Stimulated activated CD8-positive, alpha-beta memory T cell treated with anti-CD3 and anti-CD28 coated beads, Interleukin-15, amount 100 ng/mL, for 24 hours (primary cell): ENCODE data around the gene PUSL1.

ENCODE experiments used
- DNase-seq: peaks from one replicate; pipeline ENCODE4 v3.0.0-alpha.2; 2020; ENCODE audit warnings: low read depth

The PUSL1 gene

DNA sequence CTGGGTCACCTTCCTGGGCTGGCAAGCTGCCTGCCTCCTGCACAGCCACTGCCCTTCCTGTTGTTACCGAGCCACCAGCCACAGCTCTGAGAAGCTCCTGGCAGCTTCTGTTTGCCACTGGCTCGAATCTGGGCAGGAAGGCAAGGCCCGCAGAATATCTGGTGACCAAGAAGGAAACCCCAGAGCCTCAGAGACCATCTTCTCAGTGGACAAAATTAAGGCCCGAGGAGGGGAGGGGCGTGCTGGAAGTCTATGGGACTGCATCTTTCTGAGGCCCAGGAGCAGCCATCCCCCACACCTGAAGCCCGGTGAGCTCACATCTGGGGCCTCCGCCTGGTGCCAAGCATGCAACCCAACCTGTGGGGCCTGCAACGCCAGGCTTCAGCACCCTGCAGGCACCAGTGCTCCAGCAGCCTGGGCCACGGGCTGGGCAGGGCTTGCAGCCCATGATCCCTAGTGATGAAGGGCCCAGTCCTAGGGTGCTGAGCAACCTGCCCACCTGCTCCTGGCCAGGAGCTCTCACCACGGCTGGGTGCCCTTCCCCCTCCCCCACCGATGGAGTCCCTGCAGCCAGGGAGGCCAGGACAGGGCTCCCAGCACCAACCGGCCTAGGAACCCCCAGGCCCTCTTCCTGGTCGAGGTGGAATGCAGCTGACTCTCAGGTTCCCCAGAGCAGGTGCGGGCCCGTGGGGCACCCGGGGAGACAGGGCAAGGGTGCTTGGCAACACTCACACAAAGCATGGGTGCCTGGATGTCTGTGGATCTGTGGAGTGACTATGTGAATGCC lies 17.1 kb downstream of the PUSL1 start:
- no peak for DNase-seq

GRCh38 chr1:1326075-1326605 lies 17.7 kb downstream of the PUSL1 start:
- no peak for DNase-seq

GRCh38 chr1:1327291-1327690 lies 18.9 kb downstream of the PUSL1 start:
- DNase-seq: no peak

- no peak for DNase-seq
Observed at GRCh38 chr1:1328254-1328653, 19.9 kb downstream of the PUSL1 start.

DNA sequence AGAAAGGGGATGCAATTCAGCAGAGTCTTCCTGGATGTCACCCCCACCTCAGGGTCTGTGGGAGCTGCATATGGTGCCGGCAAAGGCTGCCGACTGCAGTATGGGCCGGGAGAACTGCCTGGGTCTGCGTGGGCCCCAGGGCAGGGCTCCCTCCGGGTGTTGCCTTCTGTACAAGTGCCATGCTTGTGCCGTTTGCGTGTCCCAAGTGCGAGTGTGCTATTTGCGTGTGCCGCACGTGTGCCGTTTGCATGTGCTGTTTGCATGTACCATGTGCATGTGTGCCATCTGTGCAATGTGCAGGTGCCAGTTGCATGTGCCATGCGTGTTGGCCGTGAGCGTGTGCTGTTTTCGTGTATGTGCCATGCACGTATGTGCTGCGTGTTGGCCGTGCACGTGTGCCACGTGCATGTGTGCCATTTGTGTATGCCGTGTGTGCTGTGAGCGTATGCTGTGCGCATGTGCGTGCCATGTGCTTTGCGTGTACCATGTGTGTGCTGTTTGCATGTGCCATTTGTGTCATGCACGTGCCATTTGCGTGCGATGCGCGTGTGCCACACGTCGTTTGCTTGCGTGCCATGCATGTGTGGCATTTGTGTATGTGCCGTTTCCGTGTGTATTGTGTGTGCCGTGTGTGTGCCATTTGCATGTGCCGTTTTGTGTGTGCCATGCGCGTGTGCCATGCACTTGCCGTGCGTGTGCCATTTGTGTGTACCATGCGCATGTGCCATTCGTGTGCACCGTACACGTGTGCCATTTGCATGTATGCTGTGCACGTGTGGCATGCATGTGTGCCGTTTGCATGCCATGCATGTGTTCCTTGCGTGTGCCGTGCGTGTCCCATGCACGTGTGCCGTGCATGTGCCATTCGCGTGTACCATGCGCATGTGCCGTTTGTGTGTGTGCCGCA lies 21.2 kb downstream of the PUSL1 start:
- DNase-seq: no peak

GRCh38 chr1:1330366-1331067 lies 22.1 kb downstream of the PUSL1 start:
- no peak for DNase-seq

DNA sequence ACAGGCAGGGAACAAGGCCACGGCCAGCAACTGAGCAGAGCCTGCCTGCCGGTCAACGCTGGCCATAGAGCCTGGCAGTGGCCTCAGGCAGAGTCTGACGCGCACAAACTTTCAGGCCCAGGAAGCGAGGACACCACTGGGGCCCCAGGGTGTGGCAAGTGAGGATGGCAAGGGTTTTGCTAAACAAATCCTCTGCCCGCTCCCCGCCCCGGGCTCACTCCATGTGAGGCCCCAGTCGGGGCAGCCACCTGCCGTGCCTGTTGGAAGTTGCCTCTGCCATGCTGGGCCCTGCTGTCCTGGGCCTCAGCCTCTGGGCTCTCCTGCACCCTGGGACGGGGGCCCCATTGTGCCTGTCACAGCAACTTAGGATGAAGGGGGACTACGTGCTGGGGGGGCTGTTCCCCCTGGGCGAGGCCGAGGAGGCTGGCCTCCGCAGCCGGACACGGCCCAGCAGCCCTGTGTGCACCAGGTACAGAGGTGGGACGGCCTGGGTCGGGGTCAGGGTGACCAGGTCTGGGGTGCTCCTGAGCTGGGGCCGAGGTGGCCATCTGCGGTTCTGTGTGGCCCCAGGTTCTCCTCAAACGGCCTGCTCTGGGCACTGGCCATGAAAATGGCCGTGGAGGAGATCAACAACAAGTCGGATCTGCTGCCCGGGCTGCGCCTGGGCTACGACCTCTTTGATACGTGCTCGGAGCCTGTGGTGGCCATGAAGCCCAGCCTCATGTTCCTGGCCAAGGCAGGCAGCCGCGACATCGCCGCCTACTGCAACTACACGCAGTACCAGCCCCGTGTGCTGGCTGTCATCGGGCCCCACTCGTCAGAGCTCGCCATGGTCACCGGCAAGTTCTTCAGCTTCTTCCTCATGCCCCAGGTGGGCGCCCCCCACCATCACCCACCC lies 22.9 kb downstream of the PUSL1 start, which contains the start of gene TAS1R3:
TSS of gene TAS1R3 (plus strand) at position 213 of the 898 bp plus-strand sequence. CDS start at position 279, 66 bp downstream.
- DNase-seq: no peak

DNA sequence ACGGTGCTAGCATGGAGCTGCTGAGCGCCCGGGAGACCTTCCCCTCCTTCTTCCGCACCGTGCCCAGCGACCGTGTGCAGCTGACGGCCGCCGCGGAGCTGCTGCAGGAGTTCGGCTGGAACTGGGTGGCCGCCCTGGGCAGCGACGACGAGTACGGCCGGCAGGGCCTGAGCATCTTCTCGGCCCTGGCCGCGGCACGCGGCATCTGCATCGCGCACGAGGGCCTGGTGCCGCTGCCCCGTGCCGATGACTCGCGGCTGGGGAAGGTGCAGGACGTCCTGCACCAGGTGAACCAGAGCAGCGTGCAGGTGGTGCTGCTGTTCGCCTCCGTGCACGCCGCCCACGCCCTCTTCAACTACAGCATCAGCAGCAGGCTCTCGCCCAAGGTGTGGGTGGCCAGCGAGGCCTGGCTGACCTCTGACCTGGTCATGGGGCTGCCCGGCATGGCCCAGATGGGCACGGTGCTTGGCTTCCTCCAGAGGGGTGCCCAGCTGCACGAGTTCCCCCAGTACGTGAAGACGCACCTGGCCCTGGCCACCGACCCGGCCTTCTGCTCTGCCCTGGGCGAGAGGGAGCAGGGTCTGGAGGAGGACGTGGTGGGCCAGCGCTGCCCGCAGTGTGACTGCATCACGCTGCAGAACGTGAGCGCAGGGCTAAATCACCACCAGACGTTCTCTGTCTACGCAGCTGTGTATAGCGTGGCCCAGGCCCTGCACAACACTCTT lies 23.8 kb downstream of the PUSL1 start:
- DNase-seq: no peak

DNA sequence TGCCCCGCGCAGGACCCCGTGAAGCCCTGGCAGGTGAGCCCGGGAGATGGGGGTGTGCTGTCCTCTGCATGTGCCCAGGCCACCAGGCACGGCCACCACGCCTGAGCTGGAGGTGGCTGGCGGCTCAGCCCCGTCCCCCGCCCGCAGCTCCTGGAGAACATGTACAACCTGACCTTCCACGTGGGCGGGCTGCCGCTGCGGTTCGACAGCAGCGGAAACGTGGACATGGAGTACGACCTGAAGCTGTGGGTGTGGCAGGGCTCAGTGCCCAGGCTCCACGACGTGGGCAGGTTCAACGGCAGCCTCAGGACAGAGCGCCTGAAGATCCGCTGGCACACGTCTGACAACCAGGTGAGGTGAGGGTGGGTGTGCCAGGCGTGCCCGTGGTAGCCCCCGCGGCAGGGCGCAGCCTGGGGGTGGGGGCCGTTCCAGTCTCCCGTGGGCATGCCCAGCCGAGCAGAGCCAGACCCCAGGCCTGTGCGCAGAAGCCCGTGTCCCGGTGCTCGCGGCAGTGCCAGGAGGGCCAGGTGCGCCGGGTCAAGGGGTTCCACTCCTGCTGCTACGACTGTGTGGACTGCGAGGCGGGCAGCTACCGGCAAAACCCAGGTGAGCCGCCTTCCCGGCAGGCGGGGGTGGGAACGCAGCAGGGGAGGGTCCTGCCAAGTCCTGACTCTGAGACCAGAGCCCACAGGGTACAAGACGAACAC lies 24.5 kb downstream of the PUSL1 start:
- no peak for DNase-seq

- no peak for DNase-seq
Observed at GRCh38 chr1:1333551-1334241, 25.3 kb downstream of the PUSL1 start.

DNA sequence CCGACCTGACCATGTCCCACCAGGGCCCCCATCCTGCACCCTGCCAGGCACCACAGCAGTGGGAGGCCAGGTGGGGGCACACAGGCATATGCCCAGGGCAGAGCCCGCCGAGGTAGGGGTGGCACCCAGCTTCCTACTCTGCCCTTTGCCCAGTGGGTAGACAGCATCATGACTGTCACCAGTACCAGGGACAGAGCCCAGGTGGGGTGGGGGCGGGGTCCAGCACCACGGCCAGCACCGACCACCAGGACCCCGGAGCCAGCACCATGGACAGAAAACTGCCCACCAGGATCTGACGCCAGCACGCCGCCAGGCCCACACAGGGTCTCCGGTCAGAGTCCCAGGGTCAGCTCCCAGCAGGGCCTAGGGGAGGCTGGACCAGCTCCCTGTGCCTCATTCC lies 26.4 kb downstream of the PUSL1 start:
- no peak for DNase-seq

- DNase-seq: no peak
Observed at GRCh38 chr1:1335283-1335682, 26.9 kb downstream of the PUSL1 start.

- DNase-seq: no peak
Observed at GRCh38 chr1:1335792-1336248, 27.4 kb downstream of the PUSL1 start.

DNA sequence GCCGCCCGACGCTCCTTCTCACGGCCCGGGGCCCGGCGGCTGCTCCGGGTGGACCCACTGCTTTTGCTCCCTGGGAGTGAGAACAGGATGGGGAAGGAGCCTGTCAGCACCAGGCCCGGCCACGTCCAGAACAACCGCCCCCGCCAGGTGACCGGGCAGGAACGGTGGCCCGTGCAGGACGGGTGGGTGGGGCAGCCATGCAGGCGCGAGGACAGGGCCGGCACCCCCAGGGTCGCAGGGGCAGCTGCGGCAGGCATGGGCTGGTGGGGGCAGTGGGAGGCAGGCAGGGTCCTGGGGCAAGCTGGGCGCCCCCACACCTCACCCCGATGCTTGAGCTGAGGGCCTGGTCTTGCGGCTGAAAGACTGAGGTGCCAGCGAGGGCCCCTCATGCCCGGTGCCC lies 28.0 kb downstream of the PUSL1 start:
- no peak for DNase-seq

DNA sequence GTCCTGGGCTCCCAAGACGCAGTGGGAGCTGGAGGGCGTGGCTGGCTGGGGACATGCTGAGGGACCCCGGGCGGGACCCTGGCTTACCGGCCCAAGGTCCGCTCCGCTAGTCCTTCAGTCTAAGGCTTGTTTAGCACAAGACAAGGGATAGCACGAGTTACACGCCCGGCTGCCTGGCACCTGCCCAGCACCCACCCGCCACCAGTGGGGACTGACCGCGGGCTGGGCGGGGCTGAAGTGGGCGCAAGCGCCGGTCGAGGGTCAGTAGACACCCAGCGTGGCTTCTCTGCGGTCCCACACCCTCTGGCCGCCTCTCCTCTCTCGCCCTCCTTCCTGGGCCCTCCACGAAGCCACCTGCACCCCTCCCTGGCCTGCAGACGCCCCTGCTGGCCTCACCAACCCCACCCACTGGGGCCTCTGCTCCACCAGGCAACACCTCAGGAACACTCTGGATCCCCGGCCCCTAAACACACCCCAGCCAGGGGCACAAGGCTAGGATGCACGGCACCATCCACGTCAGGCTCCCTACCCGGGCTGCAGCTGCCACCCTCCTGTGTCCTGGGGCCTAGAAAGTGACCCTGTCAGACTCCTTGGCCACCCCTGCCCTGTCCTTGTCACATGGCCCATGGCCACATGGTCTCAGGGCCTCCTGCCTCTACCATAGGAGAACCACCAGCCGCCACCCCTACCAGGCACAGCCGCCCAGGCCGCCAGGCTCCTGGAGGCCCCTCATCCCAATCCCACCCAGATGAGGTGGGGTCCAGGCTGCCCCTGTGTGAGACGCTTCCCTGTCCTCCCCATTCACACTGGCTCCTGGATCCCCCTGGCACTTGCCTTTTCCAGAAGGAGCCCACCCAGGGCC lies 28.8 kb downstream of the PUSL1 start:
- no peak for DNase-seq

- DNase-seq: no peak
Observed at GRCh38 chr1:1337793-1338147, 29.4 kb downstream of the PUSL1 start.

GRCh38 chr1:1338278-1338677 lies 29.9 kb downstream of the PUSL1 start:
- no peak for DNase-seq

- DNase-seq: no peak
Observed at GRCh38 chr1:1340185-1340584, 31.8 kb downstream of the PUSL1 start.
